Spleen (tissue), 7 donors: ENCODE results near the gene EIF1AD.
"Not testable (repeated sequence)": the region's sequence is repeated elsewhere in the genome, so short reads cannot be mapped to it uniquely, and the experiment has no call there.

Experiments
- CTCF ChIP-seq, 11 experiments: fragments of 200-600 bp in 7 of 11; fragments of 450-650 bp in 4 of 11; sonication (generic) in 4 of 11; IDR thresholded peaks in 8 of 11; conservative IDR thresholded peaks in 3 of 11; 1 replicate in 7 of 11; 2 replicates in 4 of 11; pipeline versions ENCODE4 v1.4.0 to v1.8.0; 2016 to 2021; ENCODE audit warnings: antibody characterized with exemption in 11 of 11, inconsistent platforms in 4 of 11, mild to moderate bottlenecking in 1 of 11
- POLR2A ChIP-seq, 3 donors: fragments of 450-650 bp; IDR thresholded peaks; one replicate each; pipeline ENCODE4 v1.5.1; 2017; ENCODE audit warnings: antibody characterized with exemption in 3 of 3, mild to moderate bottlenecking in 1 of 3
- POLR2AphosphoS5 ChIP-seq, 3 donors: sonication (generic); formaldehyde crosslinking; IDR thresholded peaks; one replicate each; pipeline ENCODE4 v1.5.1; 2017; ENCODE audit warnings: antibody characterized with exemption in 3 of 3
- donor health status: DM: no; HTN: no; CAD: no; lungs with moderate emphysema.
- donor health status: DM: no; HTN: no; CAD: no.
- donor health status: DM: no; HTN: no; CAD: no.

- TF ChIP-seq CTCF (IDR thresholded peaks at IDR 0.05 in 8 of 11, conservative IDR thresholded peaks at IDR 0.05 in 3 of 11); POLR2AphosphoS5 (IDR thresholded peaks at IDR 0.05); POLR2A (IDR thresholded peaks at IDR 0.05): not testable (repeated sequence)
Measured at GRCh38 chr11:66023186-66023440, 21.2 kb upstream of the EIF1AD start.
